ENCODE results near the gene WNT7B. TPM values are rescaled to one million over a fixed set of nuclear protein-coding genes. Genes with fewer than 3 reads are reported as not detected.
A peak's percentile ranks its signal among the peaks of the same experiment; 100 is the strongest.

WNT7B gene
- total RNA-seq, 6 donors from 2014 or later = 5.2 to 15.6 (median 8.8) TPM

DNA sequence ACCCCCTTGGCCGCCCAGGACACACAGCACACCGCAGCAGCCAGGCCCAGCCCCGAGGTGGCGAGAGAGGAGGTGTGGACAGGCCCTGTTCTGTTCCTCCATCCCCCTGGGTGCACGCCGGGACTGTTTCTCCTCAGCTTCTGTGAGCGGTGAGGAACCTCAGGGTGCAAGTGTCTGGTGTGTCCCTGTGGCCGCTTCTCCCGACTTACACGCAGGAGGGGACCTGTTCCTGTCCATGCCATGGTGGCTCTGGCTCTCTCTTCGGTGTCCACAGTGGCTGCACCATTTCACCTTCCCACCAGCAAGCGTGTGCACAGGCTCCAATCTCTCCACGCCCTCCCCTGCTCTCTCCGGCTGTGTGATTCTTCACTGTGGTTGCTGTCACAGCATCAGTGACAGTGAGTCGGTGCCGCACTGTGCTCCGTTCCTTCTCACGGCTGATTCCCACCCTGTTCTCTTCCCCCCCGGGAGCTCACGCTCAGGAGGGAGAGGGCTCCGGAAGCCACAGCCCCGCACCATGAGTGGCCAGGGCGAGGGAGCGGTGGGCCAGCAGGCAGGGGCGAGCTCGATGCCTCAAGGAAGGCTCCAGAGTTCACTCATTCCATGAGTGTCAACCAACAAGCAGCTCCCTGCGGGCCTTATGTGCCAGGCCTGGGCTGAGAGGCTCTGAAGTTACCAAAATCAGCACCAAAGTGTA lies 18.6 kb upstream of the WNT7B start:
- Histone ChIP-seq H3K4me1 (peaks cover 46 to 50% (median 48%) of the 10 kb centered on the region in 4 donors), H3K27me3 (no peaks in the 10 kb centered on the region), H3K9me3 (no peaks in the 10 kb centered on the region), H3K27ac (peak overlapping the region; percentile 87 to 89 (median 88)), H3K4me3 (no peak overlapping the region), H3K36me3 (no peaks in the 10 kb centered on the region)
- no peak for TF ChIP-seq POLR2AphosphoS5 (IDR thresholded peaks at IDR 0.05)
- no peak for TF ChIP-seq CTCF (IDR thresholded peaks at IDR 0.05)
- TF ChIP-seq POLR2A (IDR thresholded peaks at IDR 0.05) = no peak
- TF ChIP-seq EP300 (IDR thresholded peaks at IDR 0.05) = no peak
- 75 to 83% methylated on average over 12 to 26 of the region's 27 CpGs for WGBS, 2 donors
- no peak for ATAC-seq (ENCODE audit: low FRiP score in 2 of 2)
- no peak for DNase-seq

GRCh38 chr22:45994491-45995404 lies 17.8 kb upstream of the WNT7B start:
- 43 to 64% methylated on average over 10 to 27 of the region's 27 CpGs for WGBS, 2 donors
- peak; percentile 66 for ATAC-seq (ENCODE audit: low FRiP score in 2 of 2)
- H3K27me3 ChIP-seq = no peaks in the 10 kb centered on the region
- peak in 1 of 2 donors; percentile 84 for DNase-seq
- no peak overlapping the region for H3K4me3 ChIP-seq
- H3K4me1 ChIP-seq = peaks cover 43 to 49% (median 48%) of the 10 kb centered on the region in 4 donors
- peak; percentile 96 to 98 (median 98) for TF ChIP-seq CTCF (IDR thresholded peaks at IDR 0.05)
- TF ChIP-seq POLR2AphosphoS5 (IDR thresholded peaks at IDR 0.05) = no peak
- H3K36me3 ChIP-seq = no peaks in the 10 kb centered on the region
- H3K27ac ChIP-seq = peak overlapping the region in 1 of 4 donors; percentile 89
- H3K9me3 ChIP-seq = no peaks in the 10 kb centered on the region

GRCh38 chr22:45993841-45994240 lies 16.9 kb upstream of the WNT7B start:
- H3K27me3 ChIP-seq = no peaks in the 10 kb centered on the region
- 48 to 59% methylated on average over 2 of the region's 2 CpGs for WGBS, 2 donors
- ATAC-seq (ENCODE audit: low FRiP score in 2 of 2) = no peak
- H3K36me3 ChIP-seq = no peaks in the 10 kb centered on the region
- no peak overlapping the region for H3K4me3 ChIP-seq
- H3K4me1 ChIP-seq = peaks cover 42 to 46% (median 46%) of the 10 kb centered on the region in 4 donors
- H3K9me3 ChIP-seq = no peaks in the 10 kb centered on the region
- TF ChIP-seq POLR2AphosphoS5 (IDR thresholded peaks at IDR 0.05) = no peak
- no peak for TF ChIP-seq CTCF (IDR thresholded peaks at IDR 0.05)
- no peak for TF ChIP-seq POLR2A (IDR thresholded peaks at IDR 0.05)
- TF ChIP-seq EP300 (IDR thresholded peaks at IDR 0.05) = no peak
- H3K27ac ChIP-seq = no peak overlapping the region
- no peak for DNase-seq

DNA sequence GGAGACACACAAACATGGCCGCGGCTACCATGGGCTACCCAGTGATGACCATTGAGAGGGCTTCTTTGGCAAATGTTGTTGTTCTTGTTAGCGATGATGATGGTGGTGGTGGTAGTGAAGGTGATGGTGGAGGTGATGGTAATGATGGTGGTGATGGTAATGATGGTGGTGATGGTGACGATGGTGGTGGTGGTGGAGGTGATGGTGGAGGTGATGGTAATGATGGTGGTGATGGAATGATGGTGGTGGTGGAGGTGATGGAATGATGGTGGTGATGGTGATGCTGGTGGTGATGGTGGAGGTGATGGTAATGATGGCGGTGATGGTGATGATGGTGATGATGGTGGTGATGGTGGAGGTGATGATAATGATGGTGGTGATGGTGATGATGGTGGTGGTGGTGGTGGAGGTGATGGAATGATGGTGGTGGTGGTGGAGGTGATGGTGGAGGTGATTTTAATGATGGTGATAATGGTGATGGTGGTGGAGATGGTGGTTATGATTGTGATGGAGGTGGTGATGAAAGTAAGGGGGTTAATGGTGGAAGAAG lies 16.3 kb upstream of the WNT7B start:
- WGBS, 2 donors = 91 to 95% methylated on average over 5 of the region's 5 CpGs
- no peak overlapping the region for H3K27ac ChIP-seq
- no peaks in the 10 kb centered on the region for H3K9me3 ChIP-seq
- H3K27me3 ChIP-seq = no peaks in the 10 kb centered on the region
- no peaks in the 10 kb centered on the region for H3K36me3 ChIP-seq
- no peak for TF ChIP-seq CTCF (IDR thresholded peaks at IDR 0.05)
- TF ChIP-seq POLR2AphosphoS5 (IDR thresholded peaks at IDR 0.05) = no peak
- no peak for TF ChIP-seq POLR2A (IDR thresholded peaks at IDR 0.05)
- TF ChIP-seq EP300 (IDR thresholded peaks at IDR 0.05) = no peak
- DNase-seq (no peak), ATAC-seq (ENCODE audit: low FRiP score in 2 of 2) (no peak)
- peaks cover 35 to 40% (median 39%) of the 10 kb centered on the region in 4 donors for H3K4me1 ChIP-seq
- no peak overlapping the region for H3K4me3 ChIP-seq
